CD14-positive monocyte (primary cell): ENCODE data around the gene PROM2. TPM values are rescaled to one million over a fixed set of nuclear protein-coding genes. Genes with fewer than 3 reads are reported as not detected.

ENCODE experiments used
- DNase-seq, 3 donors: peaks; one replicate each; pipeline ENCODE4 v3.0.0-alpha.2; 2011 to 2022
- H2AFZ ChIP-seq: 2 replicates; pipeline ENCODE4 v1.6.0; 2012; ENCODE audit warnings: mild to moderate bottlenecking, low read depth, low read length, inconsistent platforms; ENCODE audit not compliant: insufficient read depth, poor library complexity, severe bottlenecking
- H3K27ac ChIP-seq, 2 donors: 1 replicate in 1 of 2; 2 replicates in 1 of 2; pipeline ENCODE4 v1.5.1; 2012 to 2013; ENCODE audit warnings: low read length in 2 of 2, control low read depth in 1 of 2, inconsistent platforms in 1 of 2, low read depth in 1 of 2, mild to moderate bottlenecking in 1 of 2
- H3K27me3 ChIP-seq, 2 donors: one replicate each; pipeline versions ENCODE4 v1.6.0 to v1.6.1; 2011 to 2013; ENCODE audit warnings: low read length in 2 of 2; ENCODE audit not compliant: control insufficient read depth in 2 of 2, insufficient read depth in 2 of 2
- H3K36me3 ChIP-seq, 2 donors: replicated peaks in 1 of 2; 1 replicate in 1 of 2; 2 replicates in 1 of 2; pipeline versions ENCODE4 v1.5.1 to v1.6.1; 2012 to 2013; ENCODE audit warnings: low read length in 2 of 2, control low read depth in 1 of 2, inconsistent platforms in 1 of 2, mild to moderate bottlenecking in 1 of 2; ENCODE audit not compliant: insufficient read depth in 2 of 2, control insufficient read depth in 1 of 2
- H3K4me1 ChIP-seq, 2 donors: 1 replicate in 1 of 2; 2 replicates in 1 of 2; pipeline versions ENCODE4 v1.5.1 to v1.6.1; 2012 to 2013; ENCODE audit warnings: low read length in 2 of 2, control low read depth in 1 of 2, inconsistent platforms in 1 of 2, mild to moderate bottlenecking in 1 of 2, moderate library complexity in 1 of 2; ENCODE audit not compliant: insufficient read depth in 2 of 2, control insufficient read depth in 1 of 2
- H3K4me2 ChIP-seq: replicated peaks from 2 replicates; pipeline ENCODE3; 2012; ENCODE audit warnings: low read length, moderate library complexity, mild to moderate bottlenecking; ENCODE audit not compliant: poor library complexity, severe bottlenecking; ENCODE audit errors: extremely low read depth
- H3K4me3 ChIP-seq, 3 experiments: fragments of 200-600 bp in 1 of 3; sonication (generic) in 1 of 3; replicated peaks in 1 of 3; 1 replicate in 2 of 3; 2 replicates in 1 of 3; pipeline ENCODE4 v1.5.1; 2011 to 2013; ENCODE audit warnings: low read length in 3 of 3, mild to moderate bottlenecking in 3 of 3, control low read depth in 2 of 3, low read depth in 2 of 3, inconsistent platforms in 1 of 3, moderate library complexity in 1 of 3
- H3K79me2 ChIP-seq: 2 replicates; pipeline ENCODE4 v1.6.0; 2012; ENCODE audit warnings: mild to moderate bottlenecking, control low read depth, inconsistent platforms, low read length, moderate library complexity; ENCODE audit not compliant: insufficient read depth
- H3K9ac ChIP-seq: 2 replicates; pipeline ENCODE4 v1.6.0; 2017; ENCODE audit warnings: low read length, mild to moderate bottlenecking; ENCODE audit not compliant: insufficient read depth, poor library complexity, severe bottlenecking
- H3K9me3 ChIP-seq, 2 donors: replicated peaks in 1 of 2; 1 replicate in 1 of 2; 2 replicates in 1 of 2; pipeline versions ENCODE4 v1.5.1 to v1.6.1; 2012 to 2013; ENCODE audit warnings: low read length in 2 of 2, control low read depth in 1 of 2; ENCODE audit not compliant: control insufficient read depth in 1 of 2, insufficient read depth in 1 of 2
- H4K20me1 ChIP-seq: 2 replicates; pipeline ENCODE4 v1.6.0; 2012; ENCODE audit warnings: mild to moderate bottlenecking, low read length, control low read depth, moderate library complexity; ENCODE audit not compliant: insufficient read depth
- H3K27ac Mint-ChIP-seq, 7 donors: one replicate each; pipeline ENCODE4 v1.8.0; 2020; ENCODE audit warnings: mild to moderate bottlenecking in 7 of 7, mixed read lengths in 7 of 7, moderate library complexity in 6 of 7, inconsistent platforms in 2 of 7
- H3K27me3 Mint-ChIP-seq, 3 donors: one replicate each; pipeline ENCODE4 v1.8.0; 2021 to 2022; ENCODE audit warnings: low read depth in 3 of 3, mild to moderate bottlenecking in 3 of 3, mixed read lengths in 3 of 3, moderate library complexity in 3 of 3, inconsistent platforms in 1 of 3
- H3K36me3 Mint-ChIP-seq, 2 donors: one replicate each; pipeline ENCODE4 v1.8.0; 2020; ENCODE audit warnings: mixed read lengths in 2 of 2, inconsistent platforms in 1 of 2, mild to moderate bottlenecking in 1 of 2
- H3K4me1 Mint-ChIP-seq: one replicate; pipeline ENCODE4 v1.8.0; 2020; ENCODE audit warnings: mild to moderate bottlenecking, mixed read lengths
- H3K4me3 Mint-ChIP-seq, 2 donors: one replicate each; pipeline ENCODE4 v1.8.0; 2020; ENCODE audit warnings: mild to moderate bottlenecking in 2 of 2, mixed read lengths in 2 of 2, moderate library complexity in 1 of 2
- H3K9me3 Mint-ChIP-seq, 7 donors: one replicate each; pipeline ENCODE4 v1.8.0; 2020 to 2022; ENCODE audit warnings: mixed read lengths in 7 of 7, mild to moderate bottlenecking in 6 of 7, moderate library complexity in 6 of 7, inconsistent platforms in 2 of 7
- CTCF ChIP-seq: fragments of 200-600 bp; IDR thresholded peaks from one replicate; pipeline ENCODE4 v1.8.0; 2022; ENCODE audit warnings: antibody characterized with exemption, mild to moderate bottlenecking
- WGBS: methylation state at CpG from one replicate; pipeline ENCODE4 v1.1.5; 2013; ENCODE audit warnings: missing lambda C conversion rate; ENCODE audit not compliant: insufficient coverage; 5-methylcytosine and 5-hydroxymethylcytosine counted together
- intact Hi-C, 2 donors: fragments of 100-400 bp; cut with micrococcal nuclease; formaldehyde crosslinking; loops; one replicate each; pipeline versions ENCODE4 v1.15.0 to v1.15.1; 2023
- polyA plus RNA-seq, 3 donors: library from polyadenylated mRNA; depleted of rRNA in 1 of 3; unstranded in 2 of 3; stranded (reverse) in 1 of 3; fragments of 300-500 nt in 2 of 3; fragments of >200 nt in 1 of 3; fragmentation: Illumina TruSeq in 2 of 3; gene quantifications; 1 replicate in 2 of 3; 2 replicates in 1 of 3; pipeline ENCODE4 v1.2.3, GENCODE V29; 2012 to 2021

Gene PROM2
- polyA plus RNA-seq, 3 donors, result 0.41 TPM; not detected in 2

DNA sequence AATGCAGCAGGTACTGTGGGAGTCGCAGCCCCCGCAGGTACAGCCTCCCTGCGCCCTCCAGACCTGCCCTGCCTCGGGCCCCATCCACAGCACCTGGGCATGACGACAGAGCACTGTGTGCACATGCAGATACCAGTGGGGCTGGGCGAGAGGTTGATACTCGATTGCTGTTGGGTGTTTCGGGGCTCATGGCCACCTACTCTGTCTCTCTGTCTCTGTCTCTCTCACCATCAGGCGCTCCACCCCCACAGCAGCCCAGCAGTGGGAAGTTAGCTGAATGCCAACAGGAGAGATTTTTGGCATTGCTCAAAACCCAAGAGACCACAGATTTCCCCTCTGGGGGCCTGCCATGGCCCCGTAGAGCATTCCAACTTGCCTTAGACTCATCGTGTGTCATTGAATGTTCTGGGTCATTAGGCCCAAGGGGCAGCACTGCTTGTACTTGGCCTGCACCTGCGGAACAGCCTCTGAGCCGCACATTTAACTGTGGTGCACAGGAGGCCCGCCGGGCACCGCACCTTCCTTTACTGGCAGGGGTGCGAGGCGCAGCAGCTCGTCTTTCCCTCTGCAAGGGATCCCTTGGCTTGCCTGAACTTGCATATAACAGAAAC lies 41.7 kb downstream of the PROM2 start:
- Histone ChIP-seq H3K4me2 (no peak overlapping the region), H3K4me1 (no peaks in the 10 kb centered on the region), H4K20me1 (no peaks in the 10 kb centered on the region), H3K9ac (no peak overlapping the region), H3K9me3 (no peaks in the 10 kb centered on the region), H3K4me3 (no peak overlapping the region), H3K27ac (no peak overlapping the region), H3K27me3 (no peaks in the 10 kb centered on the region), H3K36me3 (no peaks in the 10 kb centered on the region), H3K79me2 (no peaks in the 10 kb centered on the region), H2AFZ (no peak overlapping the region)
- intact Hi-C loops, result no loop called here
- Mint-ChIP-seq H3K4me1 (no peaks in the 10 kb centered on the region), H3K27me3 (peaks cover 1 to 2% (median 2%) of the 10 kb centered on the region in 3 donors), H3K4me3 (no peak overlapping the region), H3K36me3 (no peaks in the 10 kb centered on the region), H3K9me3 (peaks cover 0 to 3% (median 0%) of the 10 kb centered on the region in 7 donors), H3K27ac (no peak overlapping the region)
- 82% methylated on average over 19 of the region's 19 CpGs for WGBS
- TF ChIP-seq CTCF, result no peak
- DNase-seq, result no peak

- H3K79me2 ChIP-seq, result no peaks in the 10 kb centered on the region
- Mint-ChIP-seq H3K4me1 (no peaks in the 10 kb centered on the region), H3K9me3 (peaks cover 0 to 3% (median 0%) of the 10 kb centered on the region in 7 donors), H3K4me3 (no peak overlapping the region), H3K27ac (peak overlapping the region in 3 of 7 donors; percentile 18 to 77 (median 40)), H3K27me3 (peaks cover 1 to 4% (median 2%) of the 10 kb centered on the region in 3 donors), H3K36me3 (no peaks in the 10 kb centered on the region)
- no peaks in the 10 kb centered on the region for H3K4me1 ChIP-seq
- no peak for TF ChIP-seq CTCF
- intact Hi-C loops, result no loop called here
- no peak overlapping the region for H3K9ac ChIP-seq
- H3K4me3 ChIP-seq, result no peak overlapping the region
- no peak overlapping the region for H2AFZ ChIP-seq
- H3K27me3 ChIP-seq, result no peaks in the 10 kb centered on the region
- H3K27ac ChIP-seq, result no peak overlapping the region
- H3K4me2 ChIP-seq, result no peak overlapping the region
- no peaks in the 10 kb centered on the region for H3K9me3 ChIP-seq
- DNase-seq, result no peak
- H3K36me3 ChIP-seq, result no peaks in the 10 kb centered on the region
- no peaks in the 10 kb centered on the region for H4K20me1 ChIP-seq
- WGBS, result 62% methylated on average over 6 of the region's 8 CpGs
Measured at GRCh38 chr2:95316466-95317122, 42.3 kb downstream of the PROM2 start.
